Limb (tissue), 2 donors: ENCODE measurements around the gene NUDT8.
A peak's percentile ranks its signal among the peaks of the same experiment; 100 is the strongest.
"Not testable (repeated sequence)": the region's sequence is repeated elsewhere in the genome, so short reads cannot be mapped to it uniquely, and the experiment has no call there.

Experiments
- DNase-seq, 2 donors: peaks; one replicate each; pipeline ENCODE4 v3.0.0-alpha.2; 2016; ENCODE audit errors: extremely low spot score in 2 of 2

NUDT8 gene

DNA sequence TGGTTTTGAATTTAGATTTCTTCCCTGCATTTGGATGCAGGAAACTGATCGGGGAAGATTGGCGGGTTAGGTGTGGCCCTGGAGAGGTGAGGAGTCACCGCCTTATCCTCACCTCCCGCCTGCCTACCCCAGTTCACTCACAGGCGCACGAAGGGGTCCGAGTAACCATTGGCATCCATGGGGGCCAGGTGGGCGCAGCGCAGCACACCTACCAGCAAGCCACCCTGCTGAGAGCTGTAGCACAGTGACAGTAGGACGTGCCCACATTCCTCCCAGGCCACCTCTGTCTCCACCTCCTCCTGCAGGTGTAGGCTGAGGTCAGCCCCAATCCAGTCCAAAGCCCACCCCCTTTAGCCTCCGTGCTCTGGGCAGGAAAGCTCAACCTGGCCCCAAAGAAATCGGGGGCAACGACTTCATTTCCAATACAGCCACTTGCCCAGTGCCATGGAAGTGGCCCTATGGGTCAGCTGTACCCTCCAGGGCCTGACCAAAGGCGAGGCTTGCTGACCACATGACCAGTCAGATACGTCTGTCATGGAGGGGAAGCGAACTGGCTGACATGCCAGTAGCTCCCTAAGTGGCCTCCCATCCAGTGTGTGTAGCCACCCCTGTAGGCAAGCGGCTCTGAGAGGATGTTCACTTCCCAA, 16.3 kb downstream of the NUDT8 start:
- no peak for DNase-seq

DNA sequence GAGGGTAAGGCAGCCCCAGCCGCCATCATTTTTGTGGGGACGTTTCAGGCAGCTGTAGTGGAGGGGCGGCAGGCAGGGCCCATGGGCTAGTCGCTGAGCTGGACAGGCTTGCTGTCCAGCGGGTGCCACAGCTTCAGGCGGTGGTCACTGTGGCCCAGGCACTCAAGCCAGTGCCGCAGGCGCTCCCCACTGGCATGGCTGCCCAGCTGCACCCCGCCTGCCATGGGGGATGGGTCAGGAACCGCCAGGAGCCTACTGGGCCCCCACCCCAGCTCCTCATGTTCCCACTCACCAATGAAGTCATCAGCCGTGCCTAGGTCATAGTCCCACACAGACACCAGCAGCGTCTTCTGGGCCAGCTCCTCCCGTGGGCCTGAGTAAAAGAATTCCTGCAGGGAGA, 17.0 kb downstream of the NUDT8 start:
- DNase-seq: no peak

GRCh38 chr11:67611704-67612587, 17.8 kb downstream of the NUDT8 start:
- no peak for DNase-seq

DNA sequence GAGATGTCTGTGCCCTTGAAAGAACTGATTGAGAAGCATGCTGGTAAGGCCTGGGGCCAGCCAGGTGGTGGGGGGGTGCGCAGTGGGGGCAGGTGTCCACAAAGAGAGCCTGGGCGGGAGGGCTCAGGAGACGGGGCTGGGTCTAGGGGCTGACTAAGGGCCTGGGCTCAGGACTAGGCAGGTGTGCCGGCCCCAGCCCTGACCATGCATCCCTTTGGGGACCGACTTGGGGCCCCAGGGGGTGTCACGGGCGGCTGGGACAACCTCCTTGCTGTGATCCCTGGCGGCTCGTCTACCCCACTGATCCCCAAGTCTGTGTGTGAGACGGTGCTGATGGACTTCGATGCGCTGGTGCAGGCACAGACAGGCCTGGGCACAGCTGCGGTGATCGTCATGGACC, 18.6 kb downstream of the NUDT8 start:
- no peak for DNase-seq

DNA sequence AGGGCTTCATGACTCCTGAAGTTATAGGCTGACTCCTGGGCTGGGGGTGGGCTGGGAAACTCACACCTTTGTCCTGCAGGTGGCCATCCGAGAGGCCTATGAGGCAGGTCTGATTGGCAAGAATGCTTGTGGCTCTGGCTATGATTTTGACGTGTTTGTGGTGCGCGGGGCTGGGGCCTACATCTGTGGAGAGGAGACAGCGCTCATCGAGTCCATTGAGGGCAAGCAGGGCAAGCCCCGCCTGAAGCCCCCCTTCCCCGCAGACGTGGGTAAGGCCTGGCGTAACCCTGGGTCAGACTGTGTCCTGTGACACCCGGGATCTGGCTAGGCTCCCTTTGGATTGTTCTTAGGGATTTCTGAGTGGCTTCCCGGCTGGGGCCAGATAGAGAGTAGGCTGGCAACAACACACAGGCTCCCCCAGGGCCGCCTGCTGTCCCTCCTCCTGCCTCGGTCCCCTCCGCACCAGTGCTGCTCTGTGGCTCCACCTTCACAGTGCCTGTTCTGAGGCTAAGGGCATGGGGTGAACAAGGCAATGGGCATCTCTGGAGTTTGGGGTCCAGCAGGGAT, 19.4 kb downstream of the NUDT8 start:
- DNase-seq: no peak

- no peak for DNase-seq
These were observed 20.4 kb downstream of the NUDT8 start for GRCh38 chr11:67609316-67609715.

DNA sequence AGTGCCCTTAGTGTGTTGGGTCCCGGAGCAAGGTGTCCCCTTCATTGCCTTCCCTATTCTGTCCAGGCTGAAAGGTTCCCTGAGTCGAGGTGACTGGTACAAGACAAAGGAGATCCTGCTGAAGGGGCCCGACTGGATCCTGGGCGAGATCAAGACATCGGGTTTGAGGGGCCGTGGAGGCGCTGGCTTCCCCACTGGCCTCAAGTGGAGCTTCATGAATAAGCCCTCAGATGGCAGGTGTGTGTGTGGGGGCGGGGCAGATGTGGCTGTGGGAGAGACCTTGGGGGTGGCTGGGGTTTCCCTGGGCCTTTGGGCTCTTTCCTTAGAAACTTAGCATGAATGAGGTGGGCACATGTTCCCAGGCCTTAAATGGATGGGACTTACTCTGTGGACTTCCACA, 21.3 kb downstream of the NUDT8 start:
- no peak for DNase-seq

DNA sequence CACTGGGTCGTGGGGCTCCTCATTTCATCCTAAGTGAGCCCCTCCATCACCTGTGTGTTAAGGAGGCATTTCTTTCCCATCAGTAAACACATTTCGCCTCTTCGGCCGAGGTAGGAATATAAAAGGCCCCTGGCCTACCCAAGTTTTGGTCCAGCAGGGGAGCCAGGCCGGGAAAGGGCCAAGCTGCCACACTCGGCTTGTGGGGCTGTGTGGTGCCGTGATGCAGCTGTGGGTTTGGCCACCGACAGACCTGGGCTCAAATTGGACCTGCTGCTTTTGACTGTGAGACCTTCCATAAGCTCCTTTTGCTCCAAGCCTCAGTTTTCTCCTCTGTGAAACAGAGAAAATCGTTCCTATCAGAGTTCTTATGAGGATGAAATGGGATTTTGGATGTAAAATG, 22.2 kb downstream of the NUDT8 start:
- no peak for DNase-seq

DNA sequence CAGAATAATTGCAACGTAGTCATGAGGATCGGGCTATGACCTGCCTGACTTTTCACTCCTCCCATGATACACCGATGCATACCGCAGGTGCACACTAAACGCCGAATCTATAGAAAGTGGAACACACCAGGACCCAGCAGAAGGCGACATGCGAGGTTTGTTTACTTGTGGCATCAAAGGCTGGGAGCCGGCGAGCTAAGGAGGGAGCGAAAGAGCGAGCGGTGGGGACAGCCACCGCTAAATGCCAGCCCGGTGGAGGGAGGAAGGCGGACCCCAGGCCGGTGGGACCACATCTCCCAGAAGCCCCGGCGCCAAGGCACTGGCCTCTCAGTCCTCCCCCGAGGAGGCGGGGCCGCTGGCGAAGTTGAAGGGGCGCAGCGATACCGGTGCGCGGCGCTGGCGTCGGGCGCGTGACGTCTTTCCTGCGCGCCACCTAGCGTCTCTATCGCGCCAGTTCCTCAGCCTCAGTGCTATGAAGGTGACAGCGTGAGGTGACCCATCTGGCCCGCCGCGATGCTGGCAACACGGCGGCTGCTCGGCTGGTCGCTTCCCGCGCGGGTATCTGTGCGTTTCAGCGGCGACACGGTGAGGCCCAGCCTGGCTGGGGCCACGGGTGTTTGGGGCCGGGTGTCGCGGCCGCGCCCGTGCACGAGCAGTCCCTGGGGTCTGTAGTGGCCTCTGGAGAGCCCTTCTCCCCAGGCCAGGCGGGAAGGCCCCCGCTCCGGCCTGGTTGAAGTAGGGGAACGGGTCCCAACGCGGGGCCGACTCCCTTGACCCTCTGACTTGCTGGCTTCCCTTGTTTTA, 23.0 kb downstream of the NUDT8 start, which contains the start of gene NDUFV1:
Gene NDUFV1, plus strand, starts transcription at position 445 of the 804 bp plus-strand sequence. Its CDS starts 69 bp downstream, at position 514.
- DNase-seq: peak; percentile 95 to 97

- DNase-seq: no peak
These were observed 23.6 kb downstream of the NUDT8 start for GRCh38 chr11:67606093-67606491.

DNA sequence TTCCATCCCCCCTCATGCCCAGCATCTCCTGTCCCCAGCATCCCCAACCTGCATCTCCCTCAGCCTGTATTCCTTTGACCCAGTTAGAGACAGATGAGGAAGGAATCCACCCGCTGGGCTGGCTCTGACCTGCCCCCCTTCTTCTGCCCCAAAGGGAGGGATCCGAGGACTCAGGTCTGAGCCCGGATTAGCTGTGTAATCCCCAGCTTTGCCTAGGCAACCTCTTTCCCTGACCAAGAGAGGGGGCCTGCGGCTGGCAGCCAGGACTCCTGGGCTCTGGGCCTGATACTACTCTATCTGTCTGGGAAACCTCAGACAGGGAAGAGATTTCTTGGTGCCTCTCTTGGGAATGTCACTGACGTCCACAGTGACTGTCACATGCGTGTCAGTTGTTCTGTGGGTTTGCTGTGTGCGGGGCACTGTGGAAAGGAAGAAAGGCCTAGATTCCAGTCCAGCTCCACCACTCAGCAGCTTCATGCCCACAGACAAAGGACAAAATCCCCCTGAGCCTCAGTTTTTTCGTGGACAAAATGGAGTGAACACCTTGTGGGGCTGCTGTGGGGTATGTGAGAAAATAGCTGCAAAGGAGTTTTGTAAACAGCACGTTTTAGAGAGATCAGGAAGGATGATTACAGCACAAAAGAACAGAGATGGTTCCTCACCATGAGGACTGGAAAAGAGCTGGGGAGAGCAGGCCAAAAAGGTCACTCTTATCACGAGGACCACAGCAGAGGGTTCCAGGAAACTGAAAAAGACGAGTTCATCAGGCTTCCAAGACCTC, 24.3 kb downstream of the NUDT8 start:
- no peak for DNase-seq

GRCh38 chr11:67604815-67605214, 24.9 kb downstream of the NUDT8 start:
- no peak for DNase-seq

DNA sequence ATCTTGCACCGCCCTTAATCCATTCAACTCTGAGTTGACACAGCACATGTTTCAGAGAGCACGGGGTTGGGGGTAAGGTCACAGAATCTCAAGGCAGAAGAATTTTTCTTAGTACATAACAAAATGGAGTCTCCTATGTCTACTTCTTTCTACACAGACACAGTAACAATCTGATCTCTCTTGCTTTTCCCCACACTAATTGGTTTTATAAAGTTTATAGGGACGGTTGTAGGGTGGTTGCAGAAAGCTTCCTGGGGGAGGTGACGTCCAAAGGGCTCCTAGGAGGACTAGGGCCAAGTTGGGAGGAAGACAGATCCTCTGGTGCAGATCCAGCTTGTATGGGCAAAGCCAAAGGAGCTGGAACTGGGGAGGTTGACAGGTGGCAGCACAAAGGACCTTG, 25.6 kb downstream of the NUDT8 start:
- not testable (repeated sequence) for DNase-seq

DNA sequence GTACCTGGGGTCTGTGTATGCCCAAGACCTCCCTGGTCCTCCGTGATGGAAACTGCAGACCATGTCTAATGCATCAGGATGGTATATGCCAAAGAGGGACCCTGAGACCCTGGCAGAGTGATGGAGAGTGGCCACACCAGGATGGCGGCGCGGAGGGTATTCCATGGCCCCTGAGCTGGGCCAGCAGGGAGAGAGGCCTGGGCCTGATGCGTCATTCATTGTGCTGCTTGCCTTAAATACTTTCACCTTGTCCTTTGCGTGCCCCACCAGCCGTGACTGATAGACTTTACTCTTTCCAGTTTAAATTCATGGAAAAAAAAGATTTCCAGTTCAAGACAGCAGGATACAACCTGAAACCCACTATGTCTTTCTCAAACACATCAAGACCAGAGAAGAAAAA, 28.6 kb downstream of the NUDT8 start:
- DNase-seq: no peak

DNA sequence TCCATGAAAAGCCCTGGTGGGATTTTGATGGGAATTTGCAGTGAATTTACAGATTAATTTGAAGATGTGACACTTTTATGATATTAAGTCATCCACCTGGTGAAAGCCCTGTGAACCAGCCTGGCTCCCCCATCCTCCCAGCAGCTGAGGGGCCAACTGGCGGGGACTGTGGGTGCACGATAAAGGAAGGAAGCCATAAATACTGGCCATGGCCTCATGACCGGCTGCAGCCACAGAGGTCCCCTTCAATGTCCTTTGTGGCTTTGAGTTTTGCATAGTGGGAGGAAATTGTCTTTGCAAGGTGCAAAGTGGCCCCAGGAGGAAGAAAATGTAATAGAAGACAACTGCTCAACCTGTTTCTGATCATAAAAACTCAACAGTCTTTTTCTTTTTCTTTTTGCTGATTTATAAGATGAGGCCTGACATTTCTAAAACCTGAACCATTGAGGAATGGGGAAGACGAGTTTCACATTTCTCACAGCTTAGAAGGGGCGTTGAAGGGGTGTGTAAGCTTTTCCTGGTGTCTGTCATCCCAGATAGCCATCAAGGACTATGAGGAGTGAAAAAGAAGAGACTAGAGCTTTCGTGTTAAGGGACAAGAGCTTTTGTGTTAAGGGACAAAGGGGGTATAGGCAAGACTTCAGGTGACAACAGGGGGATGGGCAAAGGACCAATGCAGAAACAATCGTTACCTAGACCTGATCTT, 29.3 kb downstream of the NUDT8 start:
- DNase-seq: no peak

DNA sequence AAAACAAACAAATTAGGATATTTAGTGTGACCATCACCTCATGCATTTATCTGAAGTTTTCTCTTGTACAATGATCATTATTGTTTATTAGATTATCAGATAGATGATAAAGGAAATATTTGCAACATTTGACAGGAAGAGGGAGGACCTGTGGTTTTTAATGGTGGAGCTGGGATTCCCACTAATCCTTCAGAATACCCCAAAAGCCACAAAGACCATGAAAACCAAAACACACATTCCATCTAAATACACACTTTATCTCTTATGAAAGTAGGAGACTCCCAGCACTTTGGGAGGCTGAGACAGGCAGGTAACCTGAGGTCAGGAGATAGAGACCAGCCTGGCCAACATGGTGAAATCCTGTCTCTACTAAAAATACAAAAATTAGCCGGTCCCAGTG, 30.6 kb downstream of the NUDT8 start:
- DNase-seq: no peak

- not testable (repeated sequence) for DNase-seq
These were observed 31.8 kb downstream of the NUDT8 start for GRCh38 chr11:67597963-67598362.

- not testable (repeated sequence) for DNase-seq
These were observed 32.3 kb downstream of the NUDT8 start for GRCh38 chr11:67597458-67597857.

DNA sequence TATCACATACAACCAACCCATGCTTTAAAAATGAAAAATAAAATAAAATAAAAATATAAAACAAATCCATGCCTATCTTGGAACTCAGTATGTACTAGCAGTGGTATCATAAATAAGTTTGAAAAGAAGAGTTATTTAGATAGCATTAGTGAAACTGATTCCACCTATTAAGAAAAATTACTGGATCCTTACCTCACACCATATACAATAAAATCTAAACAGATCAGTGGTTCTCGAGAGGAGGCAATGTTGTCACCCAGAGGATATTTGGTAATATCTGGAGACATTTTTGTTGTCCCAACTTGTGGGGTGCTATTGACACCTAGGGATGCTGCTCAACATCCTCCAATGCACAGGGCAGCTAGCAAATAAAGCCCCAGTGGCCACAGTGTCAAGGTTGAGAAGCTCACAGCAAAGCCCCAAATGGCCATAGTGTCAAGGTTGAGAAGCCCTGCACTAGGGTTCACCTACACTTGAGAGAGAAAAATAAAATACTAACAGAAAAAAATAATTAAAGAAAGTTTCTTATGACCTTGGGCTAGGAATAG, 32.9 kb downstream of the NUDT8 start:
- no peak for DNase-seq

DNA sequence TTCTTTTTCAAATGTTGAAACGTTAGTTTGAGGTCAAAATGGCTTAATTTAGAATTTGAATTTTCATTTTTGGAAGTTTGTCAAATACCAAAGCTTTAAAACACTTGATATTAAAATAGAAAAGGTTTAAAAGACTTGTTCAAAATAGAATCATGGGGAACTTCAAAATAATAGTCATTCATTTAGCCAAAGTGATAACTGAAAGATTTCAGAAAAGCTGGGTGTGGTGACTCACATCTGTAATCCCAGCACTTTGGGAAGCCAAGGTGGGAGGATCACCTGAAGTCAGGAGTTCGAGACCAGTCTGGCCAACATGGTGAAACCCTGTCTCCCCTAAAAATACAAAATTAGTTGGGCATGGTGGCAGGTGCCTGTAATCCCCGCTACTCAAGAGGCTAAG, 35.3 kb downstream of the NUDT8 start:
- no peak for DNase-seq
